NOMO-1 treated with dmso at 0.1 percent for 144 hours (cell line): ENCODE results near the gene HYDIN.
"Not testable (repeated sequence)": the region's sequence is repeated elsewhere in the genome, so short reads cannot be mapped to it uniquely, and the experiment has no call there.

Experiments
- DNase-seq: peaks from one replicate; lab custom pipeline; 2025; ENCODE audit not compliant: unreplicated experiment; lab: John Stamatoyannopoulos, UW

HYDIN gene

DNA sequence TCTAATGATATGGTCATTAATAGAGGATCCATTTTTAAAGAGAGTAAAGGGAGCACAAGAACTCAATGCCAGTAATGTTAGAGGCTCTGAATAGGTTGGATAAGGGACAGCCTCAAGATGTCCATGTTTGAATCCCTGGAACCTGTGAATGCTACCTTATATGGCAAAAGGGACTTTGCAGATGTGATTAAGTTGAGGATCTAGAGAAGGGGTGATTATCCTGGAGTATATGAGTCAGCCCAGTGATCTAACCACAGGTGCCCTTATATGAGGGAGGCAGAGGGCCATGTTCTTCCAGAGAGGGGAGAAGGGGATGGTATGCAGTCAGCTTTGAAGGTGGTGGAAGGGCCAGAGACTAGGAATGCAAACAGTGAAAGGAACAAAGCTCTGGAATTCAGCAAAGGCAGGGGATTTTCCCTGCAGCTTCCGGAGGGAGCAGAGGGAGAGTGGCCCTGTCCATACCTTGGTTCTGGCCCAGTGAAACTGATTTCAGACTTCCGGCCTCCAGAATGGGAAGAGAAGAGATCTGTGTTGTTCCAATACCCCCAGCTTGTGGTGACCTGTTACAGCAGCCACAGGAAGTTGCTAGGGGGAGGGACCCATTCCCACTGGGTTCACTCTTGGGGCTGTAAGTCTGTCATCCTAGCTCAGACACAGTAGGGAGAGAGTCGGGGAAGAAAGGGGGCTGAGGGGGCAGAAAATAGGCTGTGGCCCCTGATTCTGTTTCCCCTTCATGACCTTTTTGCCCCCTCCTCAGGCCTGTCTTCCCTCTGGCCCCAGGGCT is 220.9 kb downstream of the HYDIN start:
- DNase-seq, result not testable (repeated sequence)

DNA sequence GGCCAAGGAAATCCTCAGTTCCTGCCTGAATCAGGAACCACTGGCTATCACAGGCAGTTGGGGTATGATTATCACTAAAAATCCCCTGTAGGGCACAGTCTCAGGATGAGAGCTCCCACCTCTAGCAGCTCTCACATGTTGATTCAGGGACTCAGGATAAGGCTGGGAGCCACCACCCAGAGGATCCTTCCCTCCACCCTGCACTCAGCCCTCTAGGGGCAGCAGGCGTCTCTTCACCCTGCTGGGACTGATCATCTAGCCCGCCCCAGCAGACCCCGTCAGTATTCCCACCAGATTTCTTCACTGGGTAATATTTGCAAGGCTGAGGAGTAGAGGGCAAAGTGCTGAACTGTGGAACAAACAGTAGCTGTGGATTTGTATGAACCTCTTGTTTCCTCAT is 224.0 kb downstream of the HYDIN start:
- DNase-seq, result not testable (repeated sequence)

DNA sequence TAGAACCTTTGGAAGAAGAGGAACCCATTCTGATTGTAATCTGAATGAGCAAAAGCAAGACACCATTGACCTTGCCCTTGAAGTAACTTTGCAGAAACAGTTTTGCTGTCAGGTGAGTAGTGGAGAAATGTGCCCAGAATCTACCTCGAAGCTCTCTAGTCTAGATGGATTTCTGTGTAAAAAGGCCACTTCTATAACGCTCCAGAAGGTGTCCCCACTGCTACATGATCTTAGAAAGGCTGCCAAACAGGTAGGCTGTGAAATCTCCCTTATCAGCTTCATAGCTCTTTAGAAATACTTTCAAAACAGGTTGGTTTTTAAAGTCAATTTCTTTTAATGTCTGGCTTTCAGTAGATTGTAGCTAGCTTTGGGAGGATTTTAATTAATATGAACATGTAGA is 230.8 kb downstream of the HYDIN start:
- not testable (repeated sequence) for DNase-seq

DNA sequence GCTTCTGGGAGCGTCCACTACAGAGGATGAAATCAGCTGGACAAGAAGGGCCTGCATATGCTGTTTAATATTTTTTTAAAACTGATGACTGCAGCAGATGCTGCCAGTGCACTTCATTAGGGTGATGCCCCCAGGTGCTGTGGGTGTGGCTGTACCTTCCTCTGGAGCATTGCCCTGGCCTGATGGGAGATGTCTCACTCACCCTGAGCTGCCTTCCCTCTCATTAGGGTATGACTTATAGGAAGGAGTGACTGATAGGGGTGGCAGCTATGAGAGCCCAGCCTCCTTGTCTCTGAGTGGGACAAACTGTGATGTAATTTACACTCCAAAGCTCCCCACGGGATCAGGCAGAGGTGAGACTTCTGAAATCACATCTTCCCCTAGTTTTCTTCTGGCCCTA is 234.7 kb downstream of the HYDIN start:
- DNase-seq, result not testable (repeated sequence)

DNA sequence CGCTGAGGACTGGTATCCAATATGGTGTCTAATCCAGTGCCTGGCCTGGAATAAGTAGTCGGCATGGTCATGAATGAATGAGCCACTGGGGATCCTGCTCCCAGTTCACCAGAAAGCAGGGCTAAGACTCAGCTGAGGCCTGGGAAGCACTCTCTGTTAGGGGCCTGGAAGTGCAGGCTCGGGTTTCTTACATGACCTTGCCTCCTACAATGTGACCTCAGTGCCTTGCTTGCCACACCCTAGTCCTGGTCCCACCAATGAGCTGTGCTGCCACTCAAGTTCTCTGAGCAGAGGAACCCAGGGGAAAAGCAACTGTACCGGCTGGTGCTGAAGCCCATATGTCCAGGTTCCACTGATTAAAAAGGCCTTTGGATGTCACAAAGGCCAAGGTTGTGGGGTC is 238.0 kb downstream of the HYDIN start:
- DNase-seq, result not testable (repeated sequence)

DNA sequence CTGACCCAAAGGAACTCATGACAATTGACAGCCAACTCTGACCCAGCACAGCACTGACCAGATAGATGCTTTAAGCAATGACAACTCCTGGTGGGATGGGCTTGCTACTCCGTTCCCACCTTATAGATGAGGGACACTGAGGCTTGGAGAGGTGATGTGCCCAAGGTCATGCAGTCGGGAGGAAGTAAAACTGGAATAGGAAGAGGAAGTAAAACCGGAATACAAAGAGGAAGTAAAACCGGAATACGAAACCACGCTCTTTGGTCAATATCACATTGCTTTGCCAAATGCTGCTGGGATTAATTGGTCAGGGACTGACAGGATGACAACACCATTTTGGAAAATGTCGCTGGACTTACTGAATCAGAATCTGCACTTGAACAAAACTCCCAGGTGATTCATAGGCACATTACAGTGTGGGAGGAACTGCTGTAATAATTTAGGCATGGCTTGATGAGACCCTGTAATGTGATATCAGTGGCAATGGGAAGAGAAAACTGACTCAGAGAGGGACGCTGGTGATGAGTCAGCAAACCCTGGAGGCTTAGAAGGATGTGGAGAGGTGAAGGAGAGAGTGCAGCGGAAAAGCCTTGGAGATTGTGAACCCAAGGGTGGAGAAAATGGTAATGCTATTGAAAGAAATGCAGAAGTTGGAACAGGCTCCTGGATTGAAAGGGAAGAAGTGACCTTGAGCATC is 243.4 kb downstream of the HYDIN start:
- not testable (repeated sequence) for DNase-seq

DNA sequence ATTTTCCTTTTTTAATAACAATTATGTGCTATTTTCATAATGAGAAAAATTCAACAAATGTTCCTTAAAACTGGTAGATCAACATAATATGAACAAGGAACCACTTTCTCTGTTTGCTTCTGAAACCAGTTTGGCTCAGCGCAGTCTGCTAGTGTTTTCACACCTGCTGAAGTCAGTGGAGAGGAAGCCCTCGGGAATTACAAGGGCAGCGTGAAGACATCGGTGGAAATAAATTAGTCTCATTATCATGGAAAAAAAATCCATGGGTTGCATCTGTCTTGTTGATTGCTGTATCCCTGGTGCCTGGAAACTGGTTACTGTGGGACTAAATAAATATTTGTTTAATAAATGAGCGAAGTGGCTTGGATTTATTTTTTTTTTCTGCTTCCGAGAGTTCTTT is 245.8 kb downstream of the HYDIN start:
- DNase-seq, result not testable (repeated sequence)

DNA sequence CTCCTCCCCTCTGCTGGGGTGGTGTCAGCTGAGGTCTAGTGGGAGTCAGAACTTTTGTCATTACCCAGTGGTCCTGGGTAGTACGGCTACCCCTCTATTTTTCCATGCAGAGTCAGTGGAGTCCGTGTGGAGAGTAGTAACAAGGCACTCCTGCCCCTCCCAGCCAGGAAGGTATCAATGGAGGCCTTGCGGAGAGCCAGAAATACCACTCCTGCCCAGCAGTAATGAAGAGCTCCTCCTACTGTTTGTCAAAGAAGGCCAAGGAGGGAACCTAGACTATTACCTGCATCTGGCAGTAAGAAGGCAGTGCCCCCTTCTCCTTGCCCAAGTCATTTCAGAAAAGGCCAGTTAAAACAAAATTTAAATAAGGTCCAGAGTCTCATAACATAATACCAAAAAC is 262.2 kb downstream of the HYDIN start:
- DNase-seq, result not testable (repeated sequence)

DNA sequence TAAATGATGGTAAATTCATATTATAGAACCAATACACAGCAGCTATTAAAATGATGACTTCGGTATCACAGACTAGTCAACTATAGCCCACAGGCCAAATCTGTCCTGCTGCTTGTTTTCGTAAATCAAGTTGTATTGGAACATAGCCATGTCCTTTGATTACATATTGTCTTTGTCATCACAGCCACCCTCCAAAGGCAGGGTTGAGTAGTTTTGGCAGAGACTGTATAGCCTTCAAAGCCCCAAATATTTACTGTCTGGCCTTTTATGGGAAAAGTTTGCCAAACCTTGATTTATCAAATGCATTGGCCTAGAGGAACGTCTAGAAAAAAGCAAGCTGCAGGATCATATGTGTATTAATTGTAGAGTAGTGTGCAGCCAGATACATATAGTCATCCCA is 270.4 kb downstream of the HYDIN start:
- not testable (repeated sequence) for DNase-seq

DNA sequence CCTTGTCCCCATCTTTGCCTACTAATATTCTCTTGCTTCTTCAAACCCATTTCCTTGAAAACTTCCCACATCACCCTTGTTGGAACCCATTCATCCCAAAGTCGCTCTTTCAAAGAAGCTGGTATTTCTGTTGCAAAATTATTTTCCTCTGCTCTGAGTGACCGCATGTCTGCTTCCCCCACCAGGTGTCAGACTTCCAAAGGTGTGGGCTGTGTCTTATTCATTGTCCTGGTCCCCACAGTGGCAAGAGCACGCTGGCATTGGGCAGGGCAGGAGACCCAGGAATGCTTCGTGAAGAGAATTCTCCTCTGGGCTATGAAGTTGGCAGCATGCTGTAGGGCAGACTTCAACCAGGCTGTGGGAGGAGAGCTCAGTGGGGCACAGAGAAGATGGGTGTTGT is 275.6 kb downstream of the HYDIN start:
- DNase-seq, result not testable (repeated sequence)

DNA sequence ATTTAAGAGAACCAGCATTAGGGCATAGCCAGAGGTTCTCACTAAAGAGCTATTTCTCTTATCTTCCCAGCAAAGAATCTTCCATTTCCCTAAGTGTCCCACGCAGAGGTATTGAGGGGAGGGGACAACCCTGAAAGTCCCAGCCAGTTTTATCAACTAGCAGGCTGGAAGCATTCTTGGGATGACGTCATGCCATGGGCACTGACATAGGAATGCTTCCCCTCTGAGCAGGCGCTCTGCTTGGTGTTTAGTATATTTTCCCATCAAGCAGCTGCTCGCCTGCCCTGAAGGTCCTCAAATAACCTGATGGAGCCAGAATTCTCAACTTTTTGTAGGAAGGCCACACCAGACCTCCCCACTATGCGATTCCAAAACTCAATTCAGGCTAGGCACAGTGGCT is 276.7 kb downstream of the HYDIN start:
- DNase-seq, result not testable (repeated sequence)

DNA sequence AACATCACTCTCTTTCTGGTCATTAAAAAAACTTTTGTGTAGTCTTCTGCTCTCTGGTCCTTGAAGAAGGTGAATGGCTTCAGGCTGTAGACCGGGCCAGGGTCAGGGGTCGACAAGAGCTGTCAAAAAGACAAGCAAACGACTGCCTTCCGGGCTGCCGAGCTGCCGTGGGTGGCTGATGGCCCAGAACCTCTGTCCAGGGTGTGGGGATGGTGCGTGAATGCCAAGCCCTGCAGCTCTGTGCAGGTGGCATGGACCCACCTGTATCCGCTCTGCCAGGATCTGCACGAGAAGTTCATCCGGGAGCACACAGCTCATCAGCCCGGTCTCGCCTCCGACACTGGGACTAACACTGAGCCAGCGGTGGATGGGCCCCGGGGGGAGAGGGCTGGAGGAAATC is 287.0 kb downstream of the HYDIN start:
- DNase-seq, result not testable (repeated sequence)

DNA sequence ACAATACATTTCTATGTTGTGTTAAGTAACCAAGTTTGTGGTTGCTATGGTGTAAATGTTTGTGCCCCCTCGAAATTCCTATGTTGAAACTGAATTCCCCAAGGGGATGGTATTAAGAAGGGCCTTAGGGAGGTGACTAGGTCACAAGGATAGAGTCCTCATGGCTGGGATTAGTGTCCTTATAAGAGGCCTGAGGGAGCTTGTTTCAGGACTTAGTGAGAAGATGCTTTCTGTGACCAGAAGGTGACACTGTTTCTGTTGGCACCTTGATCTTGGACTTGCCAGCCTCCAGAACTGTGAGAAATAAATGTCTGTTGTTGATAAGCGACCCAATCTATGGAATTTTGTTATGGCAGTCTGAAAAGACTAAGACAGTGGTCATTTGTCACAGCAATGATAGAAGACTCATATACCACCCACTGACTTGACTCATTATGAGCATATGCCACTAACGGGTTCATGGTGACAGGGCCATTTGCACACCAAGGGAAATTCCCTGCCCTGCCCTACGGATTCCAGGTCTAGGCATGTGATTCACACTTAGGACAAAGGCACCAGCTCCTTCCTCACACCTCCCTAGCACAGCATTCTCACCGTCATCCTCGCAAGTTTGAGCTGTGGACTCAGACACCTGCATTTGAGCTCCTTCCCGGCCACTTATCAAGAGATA is 290.7 kb downstream of the HYDIN start:
- not testable (repeated sequence) for DNase-seq

DNA sequence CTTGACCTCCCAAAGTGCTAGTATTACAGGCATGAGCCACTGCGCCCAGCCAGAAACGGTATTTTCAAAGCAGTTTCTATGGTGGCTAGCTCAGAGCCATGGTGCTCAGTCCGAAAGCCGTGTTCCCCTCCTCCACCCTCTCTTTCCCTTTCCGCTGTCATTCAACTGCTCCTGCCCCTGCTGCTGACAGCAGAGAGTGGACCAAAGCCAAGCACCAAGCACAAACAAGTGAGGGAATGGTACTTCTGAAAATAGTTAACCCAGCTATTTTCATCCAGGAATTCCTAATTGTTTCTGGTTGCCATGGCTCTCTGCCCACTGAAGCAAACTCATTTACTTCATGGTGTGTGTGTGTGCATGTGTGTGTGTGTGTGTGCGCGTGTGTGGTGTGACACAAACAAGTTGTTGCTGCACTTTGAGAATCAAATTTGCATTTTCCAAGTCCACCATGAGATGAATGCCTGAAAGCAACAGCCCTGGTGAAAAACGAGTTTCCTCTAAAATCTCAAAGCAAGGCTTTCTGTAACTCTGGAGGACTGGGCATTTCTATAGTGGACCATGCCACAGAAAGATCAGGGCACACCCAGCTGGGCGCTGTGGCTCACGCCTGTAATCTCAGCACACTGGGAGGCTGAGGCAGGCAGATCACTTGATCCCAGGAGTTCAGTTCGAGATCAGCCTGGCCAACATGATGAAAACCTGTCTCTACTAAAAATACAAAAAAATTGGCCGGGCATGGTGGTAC is 293.6 kb downstream of the HYDIN start:
- DNase-seq, result not testable (repeated sequence)

DNA sequence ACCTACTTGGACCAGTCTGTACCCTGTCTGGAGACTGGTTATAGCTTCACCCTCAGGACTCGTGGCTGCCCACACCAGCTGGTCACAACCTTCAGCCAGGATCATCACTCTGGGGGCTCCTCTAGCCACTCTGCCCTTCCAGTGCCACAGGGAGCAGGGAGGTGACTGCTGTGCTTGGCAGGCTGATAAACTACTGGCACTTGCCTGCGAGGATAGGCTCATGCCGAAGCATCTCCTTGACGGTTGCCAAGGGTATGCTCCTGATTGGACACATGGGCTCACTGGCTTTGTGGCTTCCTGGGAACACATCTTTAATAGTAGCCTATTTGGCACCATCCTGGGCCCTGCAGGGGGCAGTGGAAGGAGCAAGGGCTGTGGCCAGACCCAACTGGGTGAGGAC is 295.2 kb downstream of the HYDIN start:
- not testable (repeated sequence) for DNase-seq

DNA sequence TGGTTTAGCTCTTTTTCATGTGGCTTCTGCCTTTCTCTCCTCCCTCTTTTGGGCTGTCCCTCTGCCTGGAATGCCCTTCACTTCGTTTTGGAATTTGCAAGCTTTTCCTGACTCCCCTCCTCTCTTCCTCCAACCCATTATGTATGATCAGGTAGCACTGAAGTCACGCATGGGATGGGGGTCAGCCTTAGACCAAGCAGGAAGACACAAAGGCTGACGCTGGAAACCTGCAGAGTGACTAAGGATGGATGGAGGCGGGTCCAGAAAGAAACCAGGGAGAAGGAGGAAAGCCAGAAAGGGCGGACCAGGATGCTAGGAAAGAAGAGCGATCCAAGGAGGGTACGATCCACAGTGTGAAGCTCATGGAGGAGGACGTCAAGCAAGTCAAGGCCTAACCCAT is 296.8 kb downstream of the HYDIN start:
- not testable (repeated sequence) for DNase-seq

DNA sequence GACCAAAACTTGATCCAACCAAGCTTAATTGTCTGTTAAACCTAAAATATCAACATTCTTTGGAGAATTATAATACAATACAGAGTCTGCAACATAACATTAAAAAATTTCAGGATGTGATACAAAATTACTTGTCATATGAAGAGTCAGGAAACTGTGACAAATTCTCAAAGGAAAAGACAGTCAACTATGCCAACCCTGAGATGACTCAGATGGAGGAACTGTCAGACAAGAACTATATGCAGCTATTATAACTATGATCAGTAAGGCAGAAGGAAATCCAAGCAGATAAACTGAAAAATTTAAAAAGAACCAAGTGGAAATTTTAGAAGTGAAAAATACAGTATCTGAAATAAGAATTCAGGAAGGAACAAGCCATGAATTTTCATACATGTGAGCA is 299.8 kb downstream of the HYDIN start:
- not testable (repeated sequence) for DNase-seq

DNA sequence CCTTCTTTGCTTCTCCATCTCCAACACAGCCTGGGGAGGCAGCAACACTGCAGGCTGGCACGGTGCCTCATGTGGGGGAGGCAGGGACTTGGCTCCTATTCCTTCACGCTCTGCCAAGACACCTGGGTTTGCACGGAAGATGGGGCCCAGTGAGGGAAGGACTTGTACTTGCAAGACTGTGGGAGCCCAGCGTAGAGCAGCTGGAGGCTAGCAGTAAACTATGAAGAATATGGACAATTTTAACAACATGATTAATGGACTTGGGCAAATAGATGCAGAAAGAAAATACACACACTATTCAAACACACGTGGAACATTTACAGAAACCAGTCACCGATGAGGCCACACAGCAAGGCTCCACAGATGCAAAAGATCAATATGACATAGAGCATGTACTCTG is 308.4 kb downstream of the HYDIN start:
- not testable (repeated sequence) for DNase-seq

DNA sequence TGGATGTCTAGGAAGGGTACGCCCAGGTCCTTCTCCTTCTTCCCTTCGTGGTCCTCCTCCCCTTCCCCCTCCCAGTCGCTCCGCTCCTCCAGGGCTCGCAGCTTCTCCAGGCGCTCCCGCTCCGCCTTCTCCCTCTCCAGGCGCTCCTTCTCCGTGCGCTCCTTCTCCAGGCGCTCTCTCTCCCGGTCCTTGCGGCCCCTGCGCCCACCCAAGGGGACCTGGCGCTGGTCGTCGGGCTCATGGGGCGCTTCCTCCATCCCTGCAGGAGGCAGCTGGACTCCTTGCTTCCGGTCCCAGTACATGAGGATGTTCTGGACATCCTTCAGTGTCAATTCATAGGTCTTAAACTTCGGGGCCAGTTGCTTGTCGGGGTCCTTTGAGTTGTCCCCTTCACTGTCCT is 309.9 kb downstream of the HYDIN start:
- DNase-seq, result not testable (repeated sequence)

DNA sequence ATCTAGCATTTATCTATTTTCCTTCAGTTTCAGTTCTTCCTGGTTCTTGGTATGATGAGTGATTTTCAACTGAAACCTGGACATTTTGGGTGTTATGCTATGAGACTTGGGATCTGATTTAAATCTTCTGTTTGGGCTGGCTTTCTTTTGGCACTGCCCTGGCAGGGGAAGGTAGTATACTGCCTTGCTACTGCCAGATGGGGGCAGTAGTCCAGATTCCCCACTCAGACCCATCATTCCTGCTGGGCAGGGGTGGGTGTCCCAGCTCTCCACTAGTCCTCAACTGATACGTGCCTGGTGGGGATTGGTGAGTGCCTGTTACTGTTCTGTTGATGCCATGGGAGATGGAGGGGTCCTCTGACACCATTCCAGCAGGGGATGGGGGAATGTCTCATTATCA is 342.3 kb downstream of the HYDIN start:
- not testable (repeated sequence) for DNase-seq

DNA sequence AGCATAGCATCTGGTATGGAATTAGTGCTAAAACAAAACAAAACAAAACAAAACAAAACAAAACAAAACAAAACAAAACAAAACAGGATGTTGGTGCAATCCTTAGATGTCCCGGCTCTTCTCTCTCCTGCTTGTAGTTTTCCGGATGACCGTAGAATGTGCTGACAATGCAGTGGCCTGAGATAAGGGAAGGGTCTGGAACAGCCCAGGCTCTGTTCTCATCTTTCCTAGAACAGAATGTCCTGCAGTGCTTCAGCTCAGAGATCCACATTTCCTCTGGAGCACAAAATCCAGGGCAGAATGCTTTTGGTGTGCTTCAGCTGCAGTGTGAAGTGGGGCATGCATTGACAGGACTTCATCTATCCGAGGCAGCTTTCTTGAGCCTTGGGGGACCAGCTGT is 345.9 kb downstream of the HYDIN start:
- DNase-seq, result not testable (repeated sequence)
